Lower leg skin (tissue), 4 donors: ENCODE results near the gene CCBE1. TPM values are rescaled to one million over a fixed set of nuclear protein-coding genes. Genes with fewer than 3 reads are reported as not detected.
A peak's percentile ranks its signal among the peaks of the same experiment; 100 is the strongest.

Experiments
- DNase-seq, 2 donors: peaks; one replicate each; pipeline ENCODE4 v3.0.0-alpha.2; 2019; ENCODE audit warnings: low spot score in 2 of 2
- H3K4me3 ChIP-seq: fragments of 200-600 bp; sonication (generic); 2 replicates; pipeline ENCODE4 v1.5.1; 2017; ENCODE audit warnings: mild to moderate bottlenecking, low read depth; ENCODE audit not compliant: poor library complexity, severe bottlenecking
- POLR2A ChIP-seq, 2 donors: fragments of 450-650 bp; IDR thresholded peaks; one replicate each; pipeline ENCODE4 v1.6.1; 2016 to 2017; ENCODE audit warnings: antibody characterized with exemption in 2 of 2, mild to moderate bottlenecking in 1 of 2, moderate library complexity in 1 of 2
- WGBS, 2 donors: methylation state at CpG; one replicate each; pipeline ENCODE4 v1.1.5; 2018; 5-methylcytosine and 5-hydroxymethylcytosine counted together
- intact Hi-C: fragments of 100-400 bp; cut with DNase I; formaldehyde crosslinking; loops from one replicate; pipeline ENCODE4 v1.15.0; 2023; ENCODE audit warnings: low total_unique reads
- total RNA-seq, 4 donors: library from RNA; depleted of rRNA; stranded (reverse); fragments of >200 nt; gene quantifications; one replicate each; pipeline ENCODE4 v1.1.0, GENCODE V29; 2016
- TF ChIP-seq, protein P1 (sequence below), 3 donors: fragments of 450-650 bp; IDR thresholded peaks; one replicate each; pipeline ENCODE4 v1.5.1; 2016; ENCODE audit warnings: antibody characterized with exemption in 3 of 3, mild to moderate bottlenecking in 3 of 3, moderate library complexity in 2 of 3

Gene CCBE1
- total RNA-seq, 4 donors from 2014 or later: 3.0 to 15.5 (median 3.2) TPM

DNA sequence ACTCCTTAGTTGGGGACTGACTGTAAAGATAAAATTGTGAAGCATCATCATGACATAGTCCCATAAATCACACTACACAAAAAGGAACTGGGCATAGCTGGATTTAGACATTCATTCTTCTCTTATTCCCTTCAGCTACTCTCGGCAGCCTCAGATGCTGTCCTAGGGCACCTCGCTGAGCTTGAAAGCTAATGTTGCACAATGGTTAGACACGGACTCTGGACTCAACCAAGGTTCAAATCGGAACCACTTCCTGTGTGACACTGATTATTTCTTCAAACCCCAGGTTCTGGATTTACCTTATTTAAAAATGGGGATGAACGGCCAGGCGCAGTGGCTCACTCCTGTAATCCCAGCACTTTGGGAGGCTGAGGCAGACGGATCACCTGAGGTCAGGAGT, 89.8 kb downstream of the CCBE1 start:
- no peak for DNase-seq
- 93 to 96% methylated on average over 7 of the region's 7 CpGs for WGBS, 2 donors
- intact Hi-C loops: no loop called here
- H3K4me3 ChIP-seq: no peak overlapping the region
- TF ChIP-seq POLR2A (IDR thresholded peaks at IDR 0.05): no peak
- TF ChIP-seq, protein P1, sequence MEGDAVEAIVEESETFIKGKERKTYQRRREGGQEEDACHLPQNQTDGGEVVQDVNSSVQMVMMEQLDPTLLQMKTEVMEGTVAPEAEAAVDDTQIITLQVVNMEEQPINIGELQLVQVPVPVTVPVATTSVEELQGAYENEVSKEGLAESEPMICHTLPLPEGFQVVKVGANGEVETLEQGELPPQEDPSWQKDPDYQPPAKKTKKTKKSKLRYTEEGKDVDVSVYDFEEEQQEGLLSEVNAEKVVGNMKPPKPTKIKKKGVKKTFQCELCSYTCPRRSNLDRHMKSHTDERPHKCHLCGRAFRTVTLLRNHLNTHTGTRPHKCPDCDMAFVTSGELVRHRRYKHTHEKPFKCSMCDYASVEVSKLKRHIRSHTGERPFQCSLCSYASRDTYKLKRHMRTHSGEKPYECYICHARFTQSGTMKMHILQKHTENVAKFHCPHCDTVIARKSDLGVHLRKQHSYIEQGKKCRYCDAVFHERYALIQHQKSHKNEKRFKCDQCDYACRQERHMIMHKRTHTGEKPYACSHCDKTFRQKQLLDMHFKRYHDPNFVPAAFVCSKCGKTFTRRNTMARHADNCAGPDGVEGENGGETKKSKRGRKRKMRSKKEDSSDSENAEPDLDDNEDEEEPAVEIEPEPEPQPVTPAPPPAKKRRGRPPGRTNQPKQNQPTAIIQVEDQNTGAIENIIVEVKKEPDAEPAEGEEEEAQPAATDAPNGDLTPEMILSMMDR (IDR thresholded peaks at IDR 0.05): no peak

DNA sequence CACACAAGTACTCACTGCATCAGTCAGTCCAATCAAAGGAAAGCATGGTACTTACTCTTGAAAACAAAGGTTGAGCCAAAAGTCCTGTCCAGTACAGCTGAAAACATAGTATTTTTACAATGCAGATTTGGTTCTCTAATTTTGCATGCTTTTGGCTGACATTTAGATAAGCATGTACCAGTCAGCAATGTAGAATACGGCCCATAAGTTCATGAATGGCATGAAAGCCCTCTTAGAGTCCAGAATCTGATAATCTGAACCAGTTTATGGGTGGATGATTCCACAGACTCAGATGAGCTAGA, 90.2 kb downstream of the CCBE1 start:
- TF ChIP-seq POLR2A (IDR thresholded peaks at IDR 0.05): no peak
- TF ChIP-seq, protein P1 (IDR thresholded peaks at IDR 0.05): no peak
- 83 to 91% methylated on average over 1 of the region's 1 CpG for WGBS, 2 donors

DNA sequence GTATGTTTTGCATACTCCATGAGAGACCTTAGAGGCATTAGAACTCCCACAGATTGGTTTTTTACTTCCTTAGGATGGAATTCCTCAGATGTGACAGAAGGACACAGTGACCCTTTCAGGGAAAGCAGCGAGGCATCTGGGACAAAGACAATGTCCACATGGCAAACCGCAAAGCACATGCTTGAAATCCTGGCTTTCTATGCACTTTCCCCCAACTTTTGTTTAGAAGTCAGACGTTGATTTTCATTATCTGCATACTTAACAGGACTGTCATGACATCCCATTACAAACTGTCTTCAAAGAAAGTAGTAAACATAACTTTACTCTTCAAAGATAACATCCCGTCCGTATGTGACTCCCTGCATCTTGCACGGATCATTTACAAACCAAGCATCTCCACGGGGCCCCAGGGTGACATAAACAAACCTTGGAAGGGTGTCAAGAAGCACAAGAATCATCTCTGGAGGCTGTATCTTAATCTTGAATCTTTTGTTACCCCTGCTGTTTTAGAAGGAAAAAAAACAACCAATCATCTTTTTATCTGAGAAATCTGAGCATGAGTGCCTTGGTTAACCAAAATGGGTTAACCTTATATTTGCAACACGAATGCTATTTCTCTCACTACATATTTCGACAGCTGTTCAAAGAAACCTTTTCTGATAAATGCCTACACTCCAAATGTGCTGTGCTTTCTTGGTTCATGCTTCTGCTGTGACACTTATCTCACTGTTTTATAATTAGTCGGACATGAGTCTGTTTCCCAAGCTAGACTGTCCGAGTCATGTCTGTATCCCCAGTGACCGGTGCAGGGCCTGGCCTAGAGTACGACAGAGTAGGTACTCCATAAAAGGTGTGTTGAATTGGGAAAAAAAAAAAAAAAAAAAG, 90.8 kb downstream of the CCBE1 start:
- no peak for DNase-seq
- WGBS, 2 donors: 71 to 78% methylated on average over 13 of the region's 13 CpGs
- H3K4me3 ChIP-seq: no peak overlapping the region
- intact Hi-C loops: no loop called here
- TF ChIP-seq, protein P1 (IDR thresholded peaks at IDR 0.05): no peak
- TF ChIP-seq POLR2A (IDR thresholded peaks at IDR 0.05): no peak

More for the DNA sequence above, 90.2 kb downstream of the CCBE1 start:
- DNase-seq: no peak
- no peak overlapping the region for H3K4me3 ChIP-seq
- intact Hi-C loops: no loop called here

DNA sequence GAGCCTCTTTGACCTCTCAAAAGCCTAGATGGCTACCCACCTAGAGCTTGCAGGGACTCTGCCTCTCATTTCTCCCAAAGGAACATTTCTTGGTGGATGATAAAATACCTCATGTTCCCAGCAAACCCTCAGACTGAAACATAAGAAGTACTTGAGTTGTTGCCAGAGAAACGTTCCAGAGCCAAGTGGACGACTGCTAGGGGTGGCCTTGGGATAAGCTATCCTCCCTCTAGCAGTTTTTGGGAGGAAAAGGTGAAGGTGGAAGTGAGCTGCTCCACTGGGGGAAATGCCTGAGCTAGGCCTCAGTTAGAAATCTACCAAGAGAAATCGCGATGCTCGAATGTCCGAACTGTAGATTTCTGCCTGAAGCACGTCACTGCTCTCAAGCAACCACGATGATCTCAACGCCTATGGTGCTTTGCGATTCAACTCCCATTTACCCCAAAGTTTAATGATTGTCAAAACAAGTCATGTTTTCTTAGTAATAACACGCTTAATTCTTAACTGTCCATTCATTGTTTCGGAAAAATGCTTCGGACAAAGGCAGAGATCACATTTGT, 91.5 kb downstream of the CCBE1 start:
- no peak overlapping the region for H3K4me3 ChIP-seq
- intact Hi-C loops: no loop called here
- DNase-seq: no peak
- WGBS, 2 donors: 86 to 87% methylated on average over 13 of the region's 13 CpGs
- TF ChIP-seq POLR2A (IDR thresholded peaks at IDR 0.05): no peak
- TF ChIP-seq, protein P1 (IDR thresholded peaks at IDR 0.05): no peak

DNA sequence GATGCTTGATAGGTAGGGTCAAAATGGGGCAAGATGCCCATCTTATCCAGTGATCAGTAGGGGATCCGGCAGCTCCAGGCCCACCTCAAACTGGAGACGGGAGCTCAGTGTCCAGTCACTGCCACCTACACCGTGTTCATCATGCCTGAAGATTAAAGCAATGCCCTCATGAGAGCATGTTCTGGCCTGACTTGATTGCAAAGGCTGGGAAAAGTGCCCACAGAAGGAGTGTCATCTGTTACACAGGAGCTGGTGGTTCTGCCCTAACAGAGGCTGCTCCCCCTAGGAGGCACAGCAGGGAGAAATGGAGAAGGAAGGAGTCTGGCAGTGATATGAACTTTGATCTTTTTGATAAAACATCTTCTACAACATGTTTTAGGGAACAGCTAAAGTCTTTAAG, 92.3 kb downstream of the CCBE1 start:
- intact Hi-C loops: no loop called here
- WGBS, 2 donors: 39 to 47% methylated on average over 3 of the region's 3 CpGs
- no peak for TF ChIP-seq POLR2A (IDR thresholded peaks at IDR 0.05)
- TF ChIP-seq, protein P1 (IDR thresholded peaks at IDR 0.05): no peak

More for the DNA sequence above, 92.3 kb downstream of the CCBE1 start:
- peak in 1 of 2 donors; percentile 42 for DNase-seq
- no peak overlapping the region for H3K4me3 ChIP-seq
